GM18870 (cell line): Measurements from ENCODE around the gene CFAP91.
"Not testable (repeated sequence)": the region's sequence is repeated elsewhere in the genome, so short reads cannot be mapped to it uniquely, and the experiment has no call there.

Experiments used
- ATAC-seq: cut with Tn5 transposase; IDR thresholded peaks from one replicate; pipeline ENCODE4 v1.9.1; 2021; ENCODE audit warnings: moderate library complexity; ENCODE audit not compliant: unreplicated experiment

The CFAP91 gene

DNA sequence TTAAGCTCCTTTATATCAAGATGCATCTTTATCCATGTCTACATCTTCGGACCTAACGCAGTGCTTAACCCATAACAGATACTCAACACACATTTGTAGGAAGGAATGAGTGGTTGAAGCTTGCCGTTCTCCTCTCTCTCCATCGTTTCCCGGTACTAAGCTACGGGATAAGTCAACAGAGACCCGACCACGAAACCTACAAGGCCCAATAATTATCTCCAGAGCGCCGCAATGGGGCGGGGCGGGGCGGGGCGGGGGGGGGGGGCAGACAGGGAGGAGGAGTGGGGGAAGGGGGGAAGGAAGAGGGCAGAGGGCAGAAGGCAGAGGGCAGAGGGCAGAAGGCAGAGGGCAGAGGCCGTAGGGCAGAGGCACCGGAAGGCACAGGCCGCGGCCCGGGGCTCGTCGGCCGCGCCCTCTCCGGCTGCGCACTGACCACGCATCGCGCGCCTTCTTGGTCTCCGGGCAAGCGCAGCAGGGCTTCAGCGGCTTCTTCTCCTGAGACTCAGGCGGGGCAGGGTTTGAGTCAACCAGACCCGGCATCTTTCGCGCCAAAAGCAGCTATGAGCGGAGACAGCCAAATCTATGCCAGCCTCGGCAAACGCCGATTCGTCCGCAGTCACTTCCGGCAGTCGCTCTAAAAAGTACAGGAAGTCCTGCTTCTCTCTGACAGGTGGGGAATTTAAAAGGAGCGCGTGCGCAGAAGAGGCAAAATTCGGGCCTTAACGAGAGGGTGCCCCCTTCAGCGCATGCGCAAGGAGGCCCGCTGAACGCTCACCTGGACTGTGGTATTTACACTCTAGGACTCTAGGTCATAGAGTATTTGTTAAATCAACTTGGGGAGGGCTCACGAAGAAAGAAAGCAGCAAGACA, 25.8 kb upstream of the CFAP91 start, which contains the start of gene COX17:
Gene COX17, minus strand, starts transcription at position 636 of the 870 bp plus-strand sequence. Its CDS starts 96 bp downstream, at position 540.
- ATAC-seq, result peak; percentile 92

DNA sequence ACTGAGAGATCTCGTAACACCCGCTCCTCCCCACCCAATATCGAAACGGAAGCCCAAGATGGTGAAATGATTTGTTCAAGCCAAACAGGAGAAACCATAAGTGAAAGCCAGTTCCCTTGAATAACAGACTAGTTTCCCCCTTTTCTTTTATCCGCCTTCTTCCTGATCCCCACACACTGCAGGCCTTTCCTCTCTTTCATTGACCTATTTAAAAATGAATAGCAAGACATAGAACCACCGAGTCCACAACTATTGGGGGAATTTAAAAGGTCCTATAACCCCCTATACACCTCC, 25.2 kb upstream of the CFAP91 start:
- no peak for ATAC-seq

DNA sequence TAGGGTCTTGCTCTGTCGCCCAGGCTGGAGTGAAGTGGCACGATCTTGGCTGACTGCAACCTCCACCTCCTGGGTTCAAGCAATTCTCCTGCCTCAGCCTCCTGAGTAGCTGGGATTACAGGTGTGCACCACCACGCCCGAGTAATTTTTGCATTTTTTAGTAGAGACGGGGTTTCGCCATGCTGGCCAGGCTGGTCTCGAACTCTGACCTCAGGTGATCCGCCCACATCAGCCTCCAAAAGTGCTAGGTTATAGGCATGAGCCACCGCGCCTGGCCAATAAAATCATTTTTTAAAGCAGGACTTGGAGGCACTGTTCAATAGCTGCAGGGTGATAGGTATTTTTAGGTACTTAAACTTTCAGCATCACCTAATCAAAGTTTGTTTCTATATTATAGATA, 24.6 kb upstream of the CFAP91 start:
- ATAC-seq, result not testable (repeated sequence)

- no peak for ATAC-seq
Observed at GRCh38 chr3:119679874-119680273, 22.9 kb upstream of the CFAP91 start.

- ATAC-seq, result peak; percentile 34
Observed at GRCh38 chr3:119681279-119681678, 21.5 kb upstream of the CFAP91 start.

- ATAC-seq, result no peak
Observed at GRCh38 chr3:119683421-119683820, 19.4 kb upstream of the CFAP91 start.

GRCh38 chr3:119690043-119690656, 12.7 kb upstream of the CFAP91 start:
- no peak for ATAC-seq

- ATAC-seq, result no peak
Observed at GRCh38 chr3:119695480-119695879, 7.3 kb upstream of the CFAP91 start.

DNA sequence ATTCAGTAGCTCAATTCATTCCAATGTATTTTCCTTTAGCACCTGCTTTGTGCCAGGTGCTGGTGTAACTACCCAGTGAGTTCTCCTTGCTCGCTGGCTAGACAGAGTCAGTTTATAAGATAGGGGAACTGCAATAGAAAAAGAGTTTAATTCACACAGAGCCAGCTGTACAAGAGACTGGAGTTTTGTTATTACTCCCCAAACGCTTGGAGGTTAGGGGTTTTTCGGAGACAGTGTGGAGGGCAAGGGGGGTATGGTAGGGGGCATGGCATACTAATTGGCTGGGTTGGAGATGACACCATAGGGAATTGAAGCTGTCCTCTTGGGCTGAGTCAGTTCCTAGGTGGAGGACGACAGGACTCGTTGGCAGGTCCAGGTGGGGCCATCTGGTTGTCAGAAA, 5.4 kb upstream of the CFAP91 start:
- peak; percentile 67 for ATAC-seq

GRCh38 chr3:119700269-119700919, 2.4 kb upstream of the CFAP91 start:
- peak; percentile 39 for ATAC-seq

DNA sequence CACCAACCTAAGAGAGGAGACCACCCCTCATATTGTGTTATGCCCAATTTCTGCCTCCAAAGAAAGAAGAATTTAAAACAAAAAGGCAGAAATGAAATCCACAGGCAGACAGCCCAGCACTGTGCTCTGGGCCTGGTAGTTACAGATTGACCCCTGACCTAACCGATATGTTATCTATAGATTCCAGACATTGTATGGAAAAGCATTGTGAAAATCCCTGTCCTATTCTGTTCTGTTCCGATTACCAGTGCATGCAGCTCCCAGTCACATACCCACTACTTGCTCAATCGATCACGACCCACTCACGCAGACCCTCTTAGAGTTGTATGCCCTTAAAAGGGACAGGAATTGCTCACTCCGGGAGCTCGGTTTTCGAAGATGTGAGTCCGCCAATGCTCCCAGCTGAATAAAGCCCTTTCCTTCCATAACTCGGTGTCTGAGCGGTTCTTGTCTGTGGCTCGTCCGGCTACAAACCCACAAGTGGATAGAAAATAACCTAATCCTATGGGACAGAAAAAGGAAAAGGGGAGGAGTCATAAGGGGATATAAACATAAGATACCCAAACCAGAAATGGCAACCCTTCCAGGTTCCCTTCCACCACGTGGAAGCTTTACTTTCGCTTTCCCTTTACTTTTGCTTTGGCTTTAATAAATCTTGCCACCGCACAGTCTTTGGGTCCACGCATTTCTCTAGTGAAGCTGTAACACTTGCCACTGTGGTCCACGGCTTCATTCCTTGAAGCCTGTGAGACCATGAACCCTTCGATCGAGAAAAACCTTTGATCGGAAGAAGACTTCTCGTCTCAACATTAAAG, 1.7 kb upstream of the CFAP91 start:
- peak; percentile 6 for ATAC-seq

GRCh38 chr3:119703820-119704531, 1.2 kb downstream of the CFAP91 start:
- ATAC-seq, result no peak

- no peak for ATAC-seq
Observed at GRCh38 chr3:119715105-119715504, 12.3 kb downstream of the CFAP91 start.

DNA sequence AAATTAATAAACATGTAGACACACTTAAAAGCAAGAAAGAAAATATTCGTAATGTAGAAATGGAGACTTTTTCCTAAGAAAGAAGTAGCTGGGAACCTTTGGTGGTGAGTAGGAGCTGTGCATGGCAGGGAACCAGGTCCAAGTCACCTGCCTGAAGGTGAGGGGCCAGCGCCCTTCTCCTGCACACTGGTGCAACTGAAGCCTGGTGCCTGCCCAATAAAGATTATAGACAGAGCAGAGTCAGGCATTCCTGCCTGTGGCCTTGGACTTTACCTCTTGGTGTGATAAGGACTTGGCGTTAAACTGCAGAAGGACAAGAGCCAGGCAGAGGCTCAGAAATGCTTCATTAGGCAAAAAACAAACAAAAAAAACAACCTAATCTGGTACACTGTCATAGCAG, 14.2 kb downstream of the CFAP91 start:
- no peak for ATAC-seq

DNA sequence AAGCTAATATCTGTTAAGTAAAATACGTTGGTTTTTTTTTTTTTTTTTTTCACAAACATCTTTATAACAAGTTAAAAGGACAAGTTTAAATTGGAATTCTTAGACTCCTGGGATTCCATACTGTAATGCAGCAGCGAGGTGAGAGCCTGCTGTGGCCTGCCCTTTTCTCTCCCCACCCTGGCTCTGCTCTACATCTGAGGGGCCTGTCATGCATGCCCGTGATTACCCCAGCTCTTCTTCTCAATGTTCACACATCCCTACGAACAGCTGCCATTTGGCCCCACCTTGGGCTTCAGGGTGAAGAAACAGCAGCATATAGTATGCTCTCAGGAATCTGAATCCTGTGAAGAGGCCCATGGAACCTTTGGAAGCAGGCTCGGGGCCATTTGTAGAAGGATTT, 14.7 kb downstream of the CFAP91 start:
- ATAC-seq, result no peak

DNA sequence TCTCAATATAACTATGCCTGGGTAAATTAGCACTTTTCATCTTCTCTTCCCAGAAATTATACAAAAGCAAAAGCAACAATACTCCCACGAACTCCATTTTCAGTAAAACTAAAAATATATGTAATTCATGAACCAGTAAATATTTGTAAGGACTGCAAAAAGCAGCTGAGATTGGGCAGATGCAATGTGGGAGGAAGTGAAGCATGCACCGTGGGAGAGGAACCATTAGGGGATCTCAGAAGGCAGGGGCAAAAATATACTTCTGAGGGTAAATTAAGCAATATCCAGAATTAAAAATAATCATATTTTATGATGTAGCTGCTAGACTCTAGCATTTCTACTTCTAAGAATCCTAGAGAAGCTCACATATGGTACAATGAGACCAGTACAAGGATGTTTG, 20.2 kb downstream of the CFAP91 start:
- no peak for ATAC-seq

GRCh38 chr3:119726909-119727308, 24.1 kb downstream of the CFAP91 start:
- no peak for ATAC-seq

GRCh38 chr3:119729996-119730395, 27.2 kb downstream of the CFAP91 start:
- no peak for ATAC-seq

GRCh38 chr3:119731560-119732343, 28.9 kb downstream of the CFAP91 start:
- ATAC-seq, result no peak

DNA sequence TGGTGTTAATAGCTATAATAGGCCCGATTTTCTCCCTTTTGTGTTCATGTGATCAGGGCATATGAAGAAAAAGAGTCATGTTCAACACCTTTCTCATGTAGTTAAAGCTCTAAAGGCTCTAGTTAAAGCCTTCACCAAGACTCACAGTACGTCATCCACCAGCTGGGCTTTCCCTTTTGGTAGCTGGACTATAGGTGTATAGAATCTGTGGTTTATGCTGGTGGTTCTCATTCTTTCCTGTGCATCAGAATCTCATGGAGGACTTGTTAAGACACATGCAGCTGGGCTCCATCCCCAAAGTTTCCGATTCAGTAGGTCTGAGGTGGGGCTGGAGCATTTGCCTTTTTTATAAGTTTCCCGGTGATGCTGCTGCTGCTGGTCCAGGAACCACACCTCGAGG, 31.0 kb downstream of the CFAP91 start:
- peak; percentile 57 for ATAC-seq
